H1 (cell line): Measurements from ENCODE around the gene ANKRD9. TPM values are rescaled to one million over a fixed set of nuclear protein-coding genes. Genes with fewer than 3 reads are reported as not detected.

Experiments used
- CBX8 ChIP-seq: fragments of 300-800, 300-1000 bp; sonication (generic); IDR thresholded peaks from 2 replicates; pipeline ENCODE4 v1.7.1; 2016; ENCODE audit warnings: low read depth, low read length, borderline replicate concordance
- CHD1 ChIP-seq: IDR thresholded peaks from 2 replicates; pipeline ENCODE4 v1.6.1; 2012; ENCODE audit warnings: low read depth, low read length, improper control_type of control experiment
- EZH2 ChIP-seq: fragments of 200-600 bp; sonication (generic); IDR thresholded peaks from 2 replicates; pipeline ENCODE4 v1.7.1; 2012; ENCODE audit warnings: low read depth, mild to moderate bottlenecking, moderate library complexity, low read length, inconsistent platforms; ENCODE audit not compliant: severe bottlenecking
- FOSL1 ChIP-seq: IDR thresholded peaks from 2 replicates; pipeline ENCODE4 v1.6.1; 2011; ENCODE audit warnings: mild to moderate bottlenecking, low read depth, low read length, moderate library complexity; ENCODE audit not compliant: insufficient read depth
- GTF2F1 ChIP-seq: IDR thresholded peaks from 2 replicates; pipeline ENCODE4 v1.6.1; 2012; ENCODE audit warnings: low read depth, low read length, improper control_type of control experiment, borderline replicate concordance
- HDAC2 ChIP-seq, 2 experiments: fragments of 300-600 bp in 1 of 2; sonication (generic) in 1 of 2; IDR thresholded peaks; 2 replicates each; pipeline ENCODE4 v1.6.1; 2011 to 2012; ENCODE audit warnings: low read depth in 2 of 2, low read length in 2 of 2, mild to moderate bottlenecking in 2 of 2, moderate library complexity in 2 of 2, borderline replicate concordance in 1 of 2, inconsistent platforms in 1 of 2
- KDM4A ChIP-seq: IDR thresholded peaks from one replicate; pipeline ENCODE4 v1.7.1; 2012; ENCODE audit warnings: low read depth, mild to moderate bottlenecking, moderate library complexity, low read length, inconsistent platforms; ENCODE audit not compliant: severe bottlenecking
- KDM5A ChIP-seq: fragments of 200-600 bp; IDR thresholded peaks from 2 replicates; pipeline ENCODE4 v1.7.1; 2012; ENCODE audit warnings: mild to moderate bottlenecking, low read length, inconsistent platforms, mixed read lengths
- MAFK ChIP-seq: IDR thresholded peaks from 2 replicates; pipeline ENCODE4 v1.6.1; 2012; ENCODE audit warnings: low read depth, mild to moderate bottlenecking, improper control_type of control experiment, low read length
- NRF1 ChIP-seq: IDR thresholded peaks from 2 replicates; pipeline ENCODE4 v1.6.1; 2011; ENCODE audit warnings: mild to moderate bottlenecking, low read depth, low read length, improper control_type of control experiment
- PHF8 ChIP-seq: fragments of 200-600 bp; sonication (generic); conservative IDR thresholded peaks from 2 replicates; pipeline ENCODE4 v1.7.1; 2012; ENCODE audit warnings: low read depth, mild to moderate bottlenecking, inconsistent platforms, low read length, moderate library complexity
- POLR2A ChIP-seq, 2 experiments: IDR thresholded peaks; 1 replicate in 1 of 2; 2 replicates in 1 of 2; pipeline ENCODE4 v1.6.1; 2011; ENCODE audit warnings: low read depth in 2 of 2, low read length in 2 of 2, mild to moderate bottlenecking in 2 of 2; ENCODE audit errors: control extremely low read depth in 1 of 2
- RBBP5 ChIP-seq: IDR thresholded peaks from 2 replicates; pipeline ENCODE4 v1.7.1; 2012; ENCODE audit warnings: low read depth, mild to moderate bottlenecking, inconsistent platforms, low read length, moderate library complexity, borderline replicate concordance
- RNF2 ChIP-seq: fragments of 200-900, 300-1000 bp; sonication (generic); IDR thresholded peaks from 2 replicates; pipeline ENCODE4 v1.7.1; 2016; ENCODE audit warnings: borderline replicate concordance, low read depth, mild to moderate bottlenecking, antibody characterized with exemption, low read length; ENCODE audit not compliant: poor library complexity, severe bottlenecking; ENCODE audit errors: missing control alignments
- SAP30 ChIP-seq: fragments of 300-600 bp; sonication (generic); IDR thresholded peaks from 2 replicates; pipeline ENCODE4 v1.7.1; 2012; ENCODE audit warnings: low read length, moderate library complexity, mild to moderate bottlenecking, inconsistent platforms; ENCODE audit not compliant: insufficient read depth, insufficient replicate concordance
- SIRT6 ChIP-seq: IDR thresholded peaks from one replicate; pipeline ENCODE4 v1.7.1; 2012; ENCODE audit warnings: low read length, inconsistent platforms
- SUZ12 ChIP-seq: fragments of 200-600 bp; sonication (generic); IDR thresholded peaks from 2 replicates; pipeline ENCODE4 v1.6.1; 2012; ENCODE audit warnings: mild to moderate bottlenecking, inconsistent platforms, low read length, moderate library complexity, mixed read lengths
- TAF1 ChIP-seq: IDR thresholded peaks from 2 replicates; pipeline ENCODE4 v1.6.1; 2011; ENCODE audit warnings: mild to moderate bottlenecking, low read depth, low read length
- TEAD4 ChIP-seq: IDR thresholded peaks from 2 replicates; pipeline ENCODE4 v1.6.1; 2012; ENCODE audit warnings: low read depth, low read length, inconsistent platforms, mixed read lengths
- USF2 ChIP-seq: IDR thresholded peaks from 2 replicates; pipeline ENCODE4 v1.6.1; 2011; ENCODE audit warnings: low read length, improper control_type of control experiment
- ZNF274 ChIP-seq: IDR thresholded peaks from 2 replicates; pipeline ENCODE4 v1.7.0; 2012; ENCODE audit warnings: low read length, borderline replicate concordance; ENCODE audit errors: extremely low read depth
- polyA plus RNA-seq, 7 experiments: library from polyadenylated mRNA; depleted of rRNA in 3 of 7; stranded (reverse) in 5 of 7; unstranded in 2 of 7; fragments of >200 nt in 5 of 7; fragments of 200-250 nt in 2 of 7; gene quantifications; 1 replicate in 5 of 7; 2 replicates in 1 of 7; 4 replicates in 1 of 7; pipeline versions ENCODE4 v1.2.1 to v1.2.3, GENCODE V29; 2011 to 2013; ENCODE audit warnings: missing spikeins in 2 of 7, mixed read lengths in 2 of 7
- total RNA-seq: library from RNA; stranded (reverse); fragmentation: NEBNext Ultra II Directional; extraction: Animal tissue kit (Norgen Biotek cat#: 25700); gene quantifications from 2 replicates; pipeline ENCODE4 v1.2.1, GENCODE V29; 2021

Gene ANKRD9
- total and polyA plus RNA-seq, 2 of the 8 experiments (the other 6 are each of a cell fraction or from before 2014, with no cell fraction given): 37.0 to 41.8 TPM

GRCh38 chr14:102509746-102510615 lies at the start of gene ANKRD9 (continued):
- TF ChIP-seq POLR2A (IDR thresholded peaks at IDR 0.05; ENCODE audit: control extremely low read depth in 1 of 2, low read depth in 2 of 2, low read length in 2 of 2) (no peak), SAP30 (no peak), EZH2 (no peak), CBX8 (no peak), USF2 (no peak), SUZ12 (no peak), HDAC2 (IDR thresholded peaks at IDR 0.05; ENCODE audit: borderline replicate concordance in 1 of 2, low read depth in 2 of 2, low read length in 2 of 2) (no peak), MAFK (no peak), CHD1 (no peak), KDM5A (no peak), SIRT6 (no peak), FOSL1 (no peak), PHF8 (peak; percentile 49; the same call in 1 of the 2 replicates), ZNF274 (no peak), RBBP5 (peak; percentile 66; the same call in 1 of the 2 replicates), TEAD4 (no peak), NRF1 (no peak), TAF1 (0 out of 2 replicates have a peak, but pooled peaks have one; percentile 16), GTF2F1 (no peak), RNF2 (no peak), KDM4A (peak; percentile 82)
